Measurements from ENCODE around the gene WFIKKN2. TPM values are rescaled to one million over a fixed set of nuclear protein-coding genes. Genes with fewer than 3 reads are reported as not detected.

Gene WFIKKN2
- total RNA-seq (2021) (not detected in 2 replicates), Bru-seq, nascent RNA (not detected), BruChase-seq, experiment 1, labeled RNA remaining after a 2-hour chase (not detected), BruChase-seq, experiment 2, labeled RNA remaining after a 6-hour chase (not detected)
- long read RNA-seq: 0 reads

- Histone ChIP-seq H3K27ac (ENCODE audit: low read depth, low read length, poor library complexity, severe bottlenecking) (no peak within 1 kb of the TSS), H3K9me3 (ENCODE audit: low read depth, low read length, poor library complexity, severe bottlenecking) (no peaks in the 10 kb centered on the region), H3K27me3 (replicated peaks; ENCODE audit: insufficient read depth, low read depth, low read length, poor library complexity) (no peaks in the 10 kb centered on the region), H3K4me3 (ENCODE audit: low read depth, low read length, poor library complexity, severe bottlenecking) (no peak within 1 kb of the TSS), H3K36me3 (ENCODE audit: insufficient read depth, low read length, poor library complexity, severe bottlenecking) (no peaks in the 10 kb centered on the region), H3K4me1 (ENCODE audit: insufficient read depth, low read length, poor library complexity, severe bottlenecking) (no peaks in the 10 kb centered on the region)
- TF ChIP-seq CTCF (conservative IDR thresholded peaks at IDR 0.05; ENCODE audit: low read depth, low read length) (no peak), EZH2 (IDR thresholded peaks at IDR 0.05; ENCODE audit: borderline replicate concordance, low read depth, low read length, poor library complexity, severe bottlenecking) (no peak)
- DNase-seq (ENCODE audit: low spot score): no peak
- intact Hi-C loops (cut with micrococcal nuclease; ENCODE audit: unreplicated experiment): no loop called here
- no TSS peak for BruUV-seq (replicated peaks)
- ChIA-PET CTCF (interaction anchor here (0.6 kb wide), 1 partner anchor 288 kb away, joined by 3 read pairs; no protein-coding TSS in a partner anchor), POLR2A (ENCODE audit: low non-redundant PET) (interaction anchor here (0.6 kb wide), 2 partner anchors 31 to 1081 kb away, joined by 5 to 13 read pairs; partner anchors contain the start of gene TOB1)
Observed at GRCh38 chr17:50835301-50836234, at the start of gene WFIKKN2. Gene WFIKKN2 (plus strand): TSS chr17:50835586. CDS start chr17:50835938, 352 bp downstream.

- TF ChIP-seq CTCF (conservative IDR thresholded peaks at IDR 0.05; ENCODE audit: low read depth, low read length) (no peak), EZH2 (IDR thresholded peaks at IDR 0.05; ENCODE audit: borderline replicate concordance, low read depth, low read length, poor library complexity, severe bottlenecking) (no peak)
- BruUV-seq (replicated peaks): no TSS peak
- ChIA-PET CTCF (no interaction called here), POLR2A (ENCODE audit: low non-redundant PET) (no interaction called here)
- H3K4me1 ChIP-seq (ENCODE audit: insufficient read depth, low read length, poor library complexity, severe bottlenecking): no peaks in the 10 kb centered on the region
- DNase-seq (ENCODE audit: low spot score): no peak
- H3K4me3 ChIP-seq (ENCODE audit: low read depth, low read length, poor library complexity, severe bottlenecking): no peak overlapping the region
- H3K27ac ChIP-seq (ENCODE audit: low read depth, low read length, poor library complexity, severe bottlenecking): no peak overlapping the region
- no peaks in the 10 kb centered on the region for H3K27me3 ChIP-seq (replicated peaks; ENCODE audit: insufficient read depth, low read depth, low read length, poor library complexity)
- no peaks in the 10 kb centered on the region for H3K36me3 ChIP-seq (ENCODE audit: insufficient read depth, low read length, poor library complexity, severe bottlenecking)
- intact Hi-C loops (cut with micrococcal nuclease; ENCODE audit: unreplicated experiment): loop anchor here (10.0 kb wide), 2 partner anchors 241 to 369 kb away; partner anchors contain the start of genes NME1 and SPATA20
- no peaks in the 10 kb centered on the region for H3K9me3 ChIP-seq (ENCODE audit: low read depth, low read length, poor library complexity, severe bottlenecking)
Observed at GRCh38 chr17:50785946-50786570, 49.3 kb upstream of the WFIKKN2 start.

- Histone ChIP-seq H3K27ac (ENCODE audit: low read depth, low read length, poor library complexity, severe bottlenecking) (no peak overlapping the region), H3K9me3 (ENCODE audit: low read depth, low read length, poor library complexity, severe bottlenecking) (no peaks in the 10 kb centered on the region), H3K27me3 (replicated peaks; ENCODE audit: insufficient read depth, low read depth, low read length, poor library complexity) (no peaks in the 10 kb centered on the region), H3K4me3 (ENCODE audit: low read depth, low read length, poor library complexity, severe bottlenecking) (no peak overlapping the region), H3K4me1 (ENCODE audit: insufficient read depth, low read length, poor library complexity, severe bottlenecking) (no peaks in the 10 kb centered on the region), H3K36me3 (ENCODE audit: insufficient read depth, low read length, poor library complexity, severe bottlenecking) (no peaks in the 10 kb centered on the region)
- intact Hi-C loops (cut with micrococcal nuclease; ENCODE audit: unreplicated experiment): loop anchor here (10.0 kb wide), 2 partner anchors 242 to 368 kb away; partner anchors contain the start of genes NME1 and SPATA20
- TF ChIP-seq EZH2 (IDR thresholded peaks at IDR 0.05; ENCODE audit: borderline replicate concordance, low read depth, low read length, poor library complexity, severe bottlenecking) (no peak), CTCF (conservative IDR thresholded peaks at IDR 0.05; ENCODE audit: low read depth, low read length) (no peak)
- ChIA-PET CTCF (no interaction called here), POLR2A (ENCODE audit: low non-redundant PET) (no interaction called here)
- no peak for DNase-seq (ENCODE audit: low spot score)
- no TSS peak for BruUV-seq (replicated peaks)
Observed at GRCh38 chr17:50787106-50787505, 48.3 kb upstream of the WFIKKN2 start.
